ENCODE measurements around the gene ADAMTS16. TPM values are rescaled to one million over a fixed set of nuclear protein-coding genes. Genes with fewer than 3 reads are reported as not detected.
"Not testable (repeated sequence)": the region's sequence is repeated elsewhere in the genome, so short reads cannot be mapped to it uniquely, and the experiment has no call there.

Gene ADAMTS16
- total RNA-seq, 2 experiments from 2014 or later: not detected

GRCh38 chr5:5132693-5133295 lies 7.3 kb upstream of the ADAMTS16 start:
- Mint-ChIP-seq H3K36me3 (ENCODE audit: low read depth) (no peaks in the 10 kb centered on the region), H3K27me3 (no peaks in the 10 kb centered on the region), H3K27ac (no peak overlapping the region), H3K4me1 (no peaks in the 10 kb centered on the region), H3K4me3 (no peak overlapping the region), H3K9me3 (no peaks in the 10 kb centered on the region)
- ChIA-PET CTCF (no interaction called here), POLR2A (no interaction called here)
- no peak for DNase-seq

GRCh38 chr5:5134107-5134506 lies 6.0 kb upstream of the ADAMTS16 start:
- ChIA-PET POLR2A (no interaction called here), CTCF (no interaction called here)
- Mint-ChIP-seq H3K36me3 (ENCODE audit: low read depth) (no peaks in the 10 kb centered on the region), H3K27ac (no peak overlapping the region), H3K9me3 (no peaks in the 10 kb centered on the region), H3K4me3 (no peak overlapping the region), H3K4me1 (no peaks in the 10 kb centered on the region), H3K27me3 (peaks cover 6% of the 10 kb centered on the region)
- DNase-seq: no peak

GRCh38 chr5:5135957-5136676 lies 4.0 kb upstream of the ADAMTS16 start:
- H3K36me3 Mint-ChIP-seq (ENCODE audit: low read depth): no peaks in the 10 kb centered on the region
- ChIA-PET POLR2A (no interaction called here), CTCF (no interaction called here)
- no peak for DNase-seq
- H3K9me3 Mint-ChIP-seq: no peaks in the 10 kb centered on the region
- no peak overlapping the region for H3K27ac Mint-ChIP-seq
- peaks cover 14% of the 10 kb centered on the region for H3K27me3 Mint-ChIP-seq
- H3K4me3 Mint-ChIP-seq: no peak overlapping the region
- H3K4me1 Mint-ChIP-seq: peaks cover 2% of the 10 kb centered on the region

- POLR2A ChIA-PET; H3K36me3 Mint-ChIP-seq (ENCODE audit: low read depth); H3K4me1 Mint-ChIP-seq; H3K27ac Mint-ChIP-seq; H3K9me3 Mint-ChIP-seq; H3K4me3 Mint-ChIP-seq; DNase-seq: not testable (repeated sequence)
- CTCF ChIA-PET: interaction anchor here (0.6 kb wide), 1 partner anchor 267 kb away, joined by 4 read pairs; no protein-coding TSS in a partner anchor
- H3K27me3 Mint-ChIP-seq: peaks cover 17% of the 10 kb centered on the region
These were observed 2.3 kb upstream of the ADAMTS16 start for GRCh38 chr5:5137851-5138250.

GRCh38 chr5:5139336-5139776 lies 774 bp upstream of the ADAMTS16 start:
- Mint-ChIP-seq H3K27me3 (peaks cover 20% of the 10 kb centered on the region), H3K4me1 (peaks cover 2% of the 10 kb centered on the region), H3K36me3 (ENCODE audit: low read depth) (no peaks in the 10 kb centered on the region), H3K4me3 (no peak overlapping the region), H3K9me3 (no peaks in the 10 kb centered on the region), H3K27ac (no peak overlapping the region)
- CTCF ChIA-PET: no interaction called here
- DNase-seq: no peak
- POLR2A ChIA-PET: no interaction called here

GRCh38 chr5:5140479-5141338 lies 579 bp downstream of the ADAMTS16 start:
- Mint-ChIP-seq H3K4me1 (peaks cover 2% of the 10 kb centered on the region), H3K36me3 (ENCODE audit: low read depth) (no peaks in the 10 kb centered on the region), H3K27me3 (peaks cover 20% of the 10 kb centered on the region), H3K4me3 (no peak overlapping the region), H3K9me3 (no peaks in the 10 kb centered on the region), H3K27ac (no peak overlapping the region)
- ChIA-PET POLR2A (no interaction called here), CTCF (interaction anchor here (0.8 to 1.7 kb wide), 4 partner anchors 8 to 1825 kb away, joined by 3 to 15 read pairs (median 4); partner anchors contain the start of gene ICE1)
- DNase-seq: no peak

- H3K4me1 Mint-ChIP-seq: peaks cover 2% of the 10 kb centered on the region
- H3K4me3 Mint-ChIP-seq: no peak overlapping the region
- H3K9me3 Mint-ChIP-seq: no peaks in the 10 kb centered on the region
- peaks cover 20% of the 10 kb centered on the region for H3K27me3 Mint-ChIP-seq
- ChIA-PET POLR2A (no interaction called here), CTCF (interaction anchor here (1.0 to 1.7 kb wide), 3 partner anchors 8 to 282 kb away, joined by 3 to 15 read pairs (median 4); partner anchors contain the start of gene ICE1)
- no peak overlapping the region for H3K27ac Mint-ChIP-seq
- no peak for DNase-seq
- no peaks in the 10 kb centered on the region for H3K36me3 Mint-ChIP-seq (ENCODE audit: low read depth)
These were observed 1.1 kb downstream of the ADAMTS16 start for GRCh38 chr5:5141339-5141599.

GRCh38 chr5:5141625-5142525 lies 1.7 kb downstream of the ADAMTS16 start:
- no peaks in the 10 kb centered on the region for H3K9me3 Mint-ChIP-seq
- POLR2A ChIA-PET: no interaction called here
- peak; percentile 50 for DNase-seq
- no peaks in the 10 kb centered on the region for H3K36me3 Mint-ChIP-seq (ENCODE audit: low read depth)
- CTCF ChIA-PET: interaction anchor here (1.7 kb wide), 1 partner anchor 277 kb away, joined by 15 read pairs; no protein-coding TSS in a partner anchor
- no peak overlapping the region for H3K4me3 Mint-ChIP-seq
- H3K4me1 Mint-ChIP-seq: peaks cover 2% of the 10 kb centered on the region
- H3K27me3 Mint-ChIP-seq: peaks cover 20% of the 10 kb centered on the region
- no peak overlapping the region for H3K27ac Mint-ChIP-seq

- Mint-ChIP-seq H3K36me3 (ENCODE audit: low read depth) (no peaks in the 10 kb centered on the region), H3K4me1 (peaks cover 2% of the 10 kb centered on the region), H3K4me3 (no peak overlapping the region), H3K27ac (no peak overlapping the region), H3K9me3 (no peaks in the 10 kb centered on the region), H3K27me3 (peaks cover 12% of the 10 kb centered on the region)
- POLR2A ChIA-PET: no interaction called here
- CTCF ChIA-PET: no interaction called here
- DNase-seq: no peak
These were observed 4.3 kb downstream of the ADAMTS16 start for GRCh38 chr5:5144441-5144840.

- Mint-ChIP-seq H3K27ac (no peak overlapping the region), H3K4me3 (no peak overlapping the region), H3K9me3 (no peaks in the 10 kb centered on the region), H3K27me3 (peaks cover 9% of the 10 kb centered on the region), H3K36me3 (ENCODE audit: low read depth) (no peaks in the 10 kb centered on the region), H3K4me1 (no peaks in the 10 kb centered on the region)
- ChIA-PET POLR2A (no interaction called here), CTCF (no interaction called here)
- DNase-seq: no peak
These were observed 5.8 kb downstream of the ADAMTS16 start for GRCh38 chr5:5145651-5146529.

- H3K36me3 Mint-ChIP-seq (ENCODE audit: low read depth): no peaks in the 10 kb centered on the region
These were observed 6.5 kb downstream of the ADAMTS16 start for GRCh38 chr5:5146530-5147160.

GRCh38 chr5:5149154-5149553 lies 9.0 kb downstream of the ADAMTS16 start:
- no peak for DNase-seq
- Mint-ChIP-seq H3K4me1 (no peaks in the 10 kb centered on the region), H3K27me3 (no peaks in the 10 kb centered on the region), H3K36me3 (ENCODE audit: low read depth) (no peaks in the 10 kb centered on the region), H3K9me3 (no peaks in the 10 kb centered on the region), H3K4me3 (no peak overlapping the region), H3K27ac (no peak overlapping the region)
- CTCF ChIA-PET: interaction anchor here (1.5 kb wide), 1 partner anchor 8 kb away, joined by 3 read pairs; the partner anchor contains the start of gene ADAMTS16
- POLR2A ChIA-PET: no interaction called here

More at GRCh38 chr5:5146530-5147160, 6.5 kb downstream of the ADAMTS16 start:
- CTCF ChIA-PET: no interaction called here
- DNase-seq: no peak
- H3K4me3 Mint-ChIP-seq: no peak overlapping the region
- POLR2A ChIA-PET: no interaction called here
- H3K4me1 Mint-ChIP-seq: no peaks in the 10 kb centered on the region
- H3K27me3 Mint-ChIP-seq: peaks cover 3% of the 10 kb centered on the region
- H3K27ac Mint-ChIP-seq: no peak overlapping the region
- no peaks in the 10 kb centered on the region for H3K9me3 Mint-ChIP-seq

All from activated CD4-positive, alpha-beta memory T cell treated with anti-CD3 and anti-CD28 coated beads, Interleukin-2, amount 10 ng/mL, durations not matched to agents 7 days and 5 days (primary cell).